HEK293 (cell line): ENCODE results near the gene NSMCE1.

Source experiments
- HOXA7 ChIP-seq: sonication (generic); formaldehyde crosslinking; IDR thresholded peaks from 2 replicates; pipeline ENCODE4 v1.8.1; 2022; ENCODE audit warnings: missing genetic modification reagents, borderline replicate concordance
- RBAK ChIP-seq: fragments of 450-650 bp; formaldehyde crosslinking; IDR thresholded peaks from 2 replicates; pipeline ENCODE4 v1.5.1; 2016; ENCODE audit warnings: missing biosample characterization, missing genetic modification characterization
- YY1 ChIP-seq: fragments of 450-650 bp; formaldehyde crosslinking; IDR thresholded peaks from 2 replicates; pipeline ENCODE4 v1.5.1; 2018; ENCODE audit warnings: missing biosample characterization, missing genetic modification characterization
- YY2 ChIP-seq: fragments of 450-650 bp; formaldehyde crosslinking; IDR thresholded peaks from 2 replicates; pipeline ENCODE4 v1.5.1; 2016; ENCODE audit warnings: missing biosample characterization, missing genetic modification characterization
- ZBTB20 ChIP-seq: fragments of 450-650 bp; formaldehyde crosslinking; IDR thresholded peaks from 2 replicates; pipeline ENCODE4 v1.5.1; 2016; ENCODE audit warnings: missing biosample characterization, missing genetic modification characterization
- ZFP37 ChIP-seq: fragments of 450-650 bp; formaldehyde crosslinking; IDR thresholded peaks from 2 replicates; pipeline ENCODE4 v1.5.1; 2016; ENCODE audit warnings: missing biosample characterization, missing genetic modification characterization
- ZNF837 ChIP-seq: fragments of 450-650 bp; formaldehyde crosslinking; IDR thresholded peaks from 2 replicates; pipeline ENCODE4 v1.5.1; 2016; ENCODE audit warnings: missing biosample characterization, missing genetic modification characterization
- TF ChIP-seq, protein P1 (sequence below): fragments of 450-650 bp; formaldehyde crosslinking; IDR thresholded peaks from 2 replicates; pipeline ENCODE4 v1.5.1; 2016; ENCODE audit warnings: missing biosample characterization, missing genetic modification characterization
- TF ChIP-seq, protein P2 (sequence below): fragments of 450-650 bp; formaldehyde crosslinking; IDR thresholded peaks from 2 replicates; pipeline ENCODE4 v1.5.1; 2017; ENCODE audit warnings: missing biosample characterization, missing genetic modification characterization
- TF ChIP-seq, protein P3 (sequence below): fragments of 450-650 bp; formaldehyde crosslinking; IDR thresholded peaks from 2 replicates; pipeline ENCODE4 v1.5.1; 2017; ENCODE audit warnings: missing biosample characterization, missing genetic modification characterization
- TF ChIP-seq, protein P4 (sequence below): fragments of 450-650 bp; formaldehyde crosslinking; IDR thresholded peaks from 2 replicates; pipeline ENCODE4 v1.5.1; 2016; ENCODE audit warnings: missing biosample characterization, missing genetic modification characterization
- TF ChIP-seq, protein P5 (sequence below): fragments of 450-650 bp; formaldehyde crosslinking; IDR thresholded peaks from 2 replicates; pipeline ENCODE4 v1.5.1; 2016; ENCODE audit warnings: missing biosample characterization, missing genetic modification characterization
- TF ChIP-seq, protein P6 (sequence below): fragments of 450-650 bp; formaldehyde crosslinking; optimal IDR thresholded peaks from 2 replicates; pipeline ENCODE3; 2016; ENCODE audit warnings: missing biosample characterization, mild to moderate bottlenecking, missing genetic modification characterization
- TF ChIP-seq, protein P7 (sequence below): fragments of 450-650 bp; formaldehyde crosslinking; IDR thresholded peaks from 2 replicates; pipeline ENCODE4 v1.5.1; 2016; ENCODE audit warnings: missing biosample characterization, missing genetic modification characterization

DNA sequence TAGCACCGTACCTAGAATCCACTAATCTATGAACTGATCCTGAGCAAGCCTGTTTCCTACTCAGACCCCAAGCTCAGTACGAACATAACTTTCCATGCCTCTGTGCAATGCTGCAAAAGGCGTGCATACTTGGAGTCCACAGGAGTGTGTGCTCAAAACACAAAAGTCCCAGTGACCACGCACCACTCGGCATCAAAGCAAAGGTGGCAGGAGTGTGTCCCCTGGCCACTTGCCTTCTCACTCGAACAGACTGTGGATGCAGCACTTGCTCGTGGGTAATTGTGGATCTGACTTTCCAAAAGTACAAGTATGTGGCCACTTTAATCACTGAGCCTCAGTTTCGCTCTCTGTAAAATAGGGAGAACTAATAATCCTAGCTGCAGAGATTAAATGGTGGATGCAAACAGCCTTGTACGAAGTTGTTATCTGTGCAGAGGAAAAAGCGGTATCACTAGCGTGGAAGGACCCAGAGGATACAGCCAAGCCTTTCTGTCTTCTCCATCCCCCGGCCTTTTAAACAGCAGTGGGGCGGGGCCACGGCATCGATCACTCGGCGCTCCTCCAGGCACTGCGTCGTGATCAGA lies 65.6 kb downstream of the NSMCE1 start:
- TF ChIP-seq ZNF837 (tag by site-specific recombination) (no peak), ZBTB20 (no peak), YY2 (tag by site-specific recombination) (peak; percentile 24; the same call in 1 of the 2 replicates), HOXA7 (no peak), ZFP37 (tag by site-specific recombination) (no peak), YY1 (no peak), RBAK (no peak)
- TF ChIP-seq, protein P1, sequence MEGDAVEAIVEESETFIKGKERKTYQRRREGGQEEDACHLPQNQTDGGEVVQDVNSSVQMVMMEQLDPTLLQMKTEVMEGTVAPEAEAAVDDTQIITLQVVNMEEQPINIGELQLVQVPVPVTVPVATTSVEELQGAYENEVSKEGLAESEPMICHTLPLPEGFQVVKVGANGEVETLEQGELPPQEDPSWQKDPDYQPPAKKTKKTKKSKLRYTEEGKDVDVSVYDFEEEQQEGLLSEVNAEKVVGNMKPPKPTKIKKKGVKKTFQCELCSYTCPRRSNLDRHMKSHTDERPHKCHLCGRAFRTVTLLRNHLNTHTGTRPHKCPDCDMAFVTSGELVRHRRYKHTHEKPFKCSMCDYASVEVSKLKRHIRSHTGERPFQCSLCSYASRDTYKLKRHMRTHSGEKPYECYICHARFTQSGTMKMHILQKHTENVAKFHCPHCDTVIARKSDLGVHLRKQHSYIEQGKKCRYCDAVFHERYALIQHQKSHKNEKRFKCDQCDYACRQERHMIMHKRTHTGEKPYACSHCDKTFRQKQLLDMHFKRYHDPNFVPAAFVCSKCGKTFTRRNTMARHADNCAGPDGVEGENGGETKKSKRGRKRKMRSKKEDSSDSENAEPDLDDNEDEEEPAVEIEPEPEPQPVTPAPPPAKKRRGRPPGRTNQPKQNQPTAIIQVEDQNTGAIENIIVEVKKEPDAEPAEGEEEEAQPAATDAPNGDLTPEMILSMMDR: no peak
- TF ChIP-seq, protein P2, sequence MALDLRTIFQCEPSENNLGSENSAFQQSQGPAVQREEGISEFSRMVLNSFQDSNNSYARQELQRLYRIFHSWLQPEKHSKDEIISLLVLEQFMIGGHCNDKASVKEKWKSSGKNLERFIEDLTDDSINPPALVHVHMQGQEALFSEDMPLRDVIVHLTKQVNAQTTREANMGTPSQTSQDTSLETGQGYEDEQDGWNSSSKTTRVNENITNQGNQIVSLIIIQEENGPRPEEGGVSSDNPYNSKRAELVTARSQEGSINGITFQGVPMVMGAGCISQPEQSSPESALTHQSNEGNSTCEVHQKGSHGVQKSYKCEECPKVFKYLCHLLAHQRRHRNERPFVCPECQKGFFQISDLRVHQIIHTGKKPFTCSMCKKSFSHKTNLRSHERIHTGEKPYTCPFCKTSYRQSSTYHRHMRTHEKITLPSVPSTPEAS: no peak
- TF ChIP-seq, protein P3, sequence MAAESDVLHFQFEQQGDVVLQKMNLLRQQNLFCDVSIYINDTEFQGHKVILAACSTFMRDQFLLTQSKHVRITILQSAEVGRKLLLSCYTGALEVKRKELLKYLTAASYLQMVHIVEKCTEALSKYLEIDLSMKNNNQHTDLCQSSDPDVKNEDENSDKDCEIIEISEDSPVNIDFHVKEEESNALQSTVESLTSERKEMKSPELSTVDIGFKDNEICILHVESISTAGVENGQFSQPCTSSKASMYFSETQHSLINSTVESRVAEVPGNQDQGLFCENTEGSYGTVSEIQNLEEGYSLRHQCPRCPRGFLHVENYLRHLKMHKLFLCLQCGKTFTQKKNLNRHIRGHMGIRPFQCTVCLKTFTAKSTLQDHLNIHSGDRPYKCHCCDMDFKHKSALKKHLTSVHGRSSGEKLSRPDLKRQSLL (tag by site-specific recombination): no peak
- TF ChIP-seq, protein P4, sequence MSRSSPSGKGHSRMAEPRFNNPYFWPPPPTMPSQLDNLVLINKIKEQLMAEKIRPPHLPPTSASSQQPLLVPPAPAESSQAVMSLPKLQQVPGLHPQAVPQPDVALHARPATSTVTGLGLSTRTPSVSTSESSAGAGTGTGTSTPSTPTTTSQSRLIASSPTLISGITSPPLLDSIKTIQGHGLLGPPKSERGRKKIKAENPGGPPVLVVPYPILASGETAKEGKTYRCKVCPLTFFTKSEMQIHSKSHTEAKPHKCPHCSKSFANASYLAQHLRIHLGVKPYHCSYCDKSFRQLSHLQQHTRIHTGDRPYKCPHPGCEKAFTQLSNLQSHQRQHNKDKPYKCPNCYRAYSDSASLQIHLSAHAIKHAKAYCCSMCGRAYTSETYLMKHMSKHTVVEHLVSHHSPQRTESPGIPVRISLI (tag by site-specific recombination): no peak
- TF ChIP-seq, protein P5, sequence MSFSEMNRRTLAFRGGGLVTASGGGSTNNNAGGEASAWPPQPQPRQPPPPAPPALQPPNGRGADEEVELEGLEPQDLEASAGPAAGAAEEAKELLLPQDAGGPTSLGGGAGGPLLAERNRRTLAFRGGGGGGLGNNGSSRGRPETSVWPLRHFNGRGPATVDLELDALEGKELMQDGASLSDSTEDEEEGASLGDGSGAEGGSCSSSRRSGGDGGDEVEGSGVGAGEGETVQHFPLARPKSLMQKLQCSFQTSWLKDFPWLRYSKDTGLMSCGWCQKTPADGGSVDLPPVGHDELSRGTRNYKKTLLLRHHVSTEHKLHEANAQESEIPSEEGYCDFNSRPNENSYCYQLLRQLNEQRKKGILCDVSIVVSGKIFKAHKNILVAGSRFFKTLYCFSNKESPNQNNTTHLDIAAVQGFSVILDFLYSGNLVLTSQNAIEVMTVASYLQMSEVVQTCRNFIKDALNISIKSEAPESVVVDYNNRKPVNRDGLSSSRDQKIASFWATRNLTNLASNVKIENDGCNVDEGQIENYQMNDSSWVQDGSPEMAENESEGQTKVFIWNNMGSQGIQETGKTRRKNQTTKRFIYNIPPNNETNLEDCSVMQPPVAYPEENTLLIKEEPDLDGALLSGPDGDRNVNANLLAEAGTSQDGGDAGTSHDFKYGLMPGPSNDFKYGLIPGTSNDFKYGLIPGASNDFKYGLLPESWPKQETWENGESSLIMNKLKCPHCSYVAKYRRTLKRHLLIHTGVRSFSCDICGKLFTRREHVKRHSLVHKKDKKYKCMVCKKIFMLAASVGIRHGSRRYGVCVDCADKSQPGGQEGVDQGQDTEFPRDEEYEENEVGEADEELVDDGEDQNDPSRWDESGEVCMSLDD: no peak
- TF ChIP-seq, protein P6, sequence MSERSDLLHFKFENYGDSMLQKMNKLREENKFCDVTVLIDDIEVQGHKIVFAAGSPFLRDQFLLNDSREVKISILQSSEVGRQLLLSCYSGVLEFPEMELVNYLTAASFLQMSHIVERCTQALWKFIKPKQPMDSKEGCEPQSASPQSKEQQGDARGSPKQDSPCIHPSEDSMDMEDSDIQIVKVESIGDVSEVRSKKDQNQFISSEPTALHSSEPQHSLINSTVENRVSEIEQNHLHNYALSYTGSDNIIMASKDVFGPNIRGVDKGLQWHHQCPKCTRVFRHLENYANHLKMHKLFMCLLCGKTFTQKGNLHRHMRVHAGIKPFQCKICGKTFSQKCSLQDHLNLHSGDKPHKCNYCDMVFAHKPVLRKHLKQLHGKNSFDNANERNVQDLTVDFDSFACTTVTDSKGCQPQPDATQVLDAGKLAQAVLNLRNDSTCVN: no peak
- TF ChIP-seq, protein P7, sequence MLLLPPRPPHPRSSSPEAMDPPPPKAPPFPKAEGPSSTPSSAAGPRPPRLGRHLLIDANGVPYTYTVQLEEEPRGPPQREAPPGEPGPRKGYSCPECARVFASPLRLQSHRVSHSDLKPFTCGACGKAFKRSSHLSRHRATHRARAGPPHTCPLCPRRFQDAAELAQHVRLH (tag by site-specific recombination): 0 out of 2 replicates have a peak, but pooled peaks have one; percentile 74
